H1 (cell line): ENCODE results near the gene TBC1D10A. TPM values are rescaled to one million over a fixed set of nuclear protein-coding genes. Genes with fewer than 3 reads are reported as not detected.

ENCODE experiments used
- CTCF ChIA-PET: fragments of 300-600 bp; sonication (Branson Sonifier 250); formaldehyde crosslinking; loops from one replicate; lab custom pipeline; 2021; ENCODE audit not compliant: partially characterized antibody; lab: Charles Lee
- POLR2A ChIA-PET: fragments of 300-600 bp; sonication (Branson Sonifier 250); formaldehyde crosslinking; loops from one replicate; lab custom pipeline; 2021; ENCODE audit warnings: inconsistent platforms; ENCODE audit not compliant: partially characterized antibody; lab: Charles Lee
- DNase-seq, 2 experiments: peaks; one replicate each; pipeline versions ENCODE4 v3.0.0 to v3.0.0-alpha.2; 2010 to 2022; ENCODE audit warnings: low spot score in 2 of 2, low read depth in 1 of 2, mixed read lengths in 1 of 2
- FAIRE-seq: peaks from 2 replicates; lab custom pipeline; 2011; peaks lifted over from hg19 to GRCh38; lab: Jason Lieb, UNC
- H2AFZ ChIP-seq: 2 replicates; pipeline ENCODE4 v1.8.1; 2012; ENCODE audit warnings: low read length, inconsistent platforms
- H2AK5ac ChIP-seq: 2 replicates; pipeline ENCODE4 v1.6.1; 2013; ENCODE audit warnings: low read depth, low read length
- H2BK120ac ChIP-seq: replicated peaks from 2 replicates; pipeline ENCODE3; 2013; ENCODE audit warnings: low read depth, low read length, inconsistent platforms
- H2BK12ac ChIP-seq: 2 replicates; pipeline ENCODE4 v1.6.1; 2013; ENCODE audit warnings: low read depth, low read length
- H2BK15ac ChIP-seq: 2 replicates; pipeline ENCODE4 v1.6.1; 2013; ENCODE audit warnings: low read length
- H2BK20ac ChIP-seq: 2 replicates; pipeline ENCODE4 v1.6.1; 2013; ENCODE audit warnings: low read length
- H2BK5ac ChIP-seq: 2 replicates; pipeline ENCODE4 v1.6.1; 2013; ENCODE audit warnings: low read depth, low read length
- H3K14ac ChIP-seq: 2 replicates; pipeline ENCODE4 v1.6.1; 2013; ENCODE audit warnings: inconsistent platforms; ENCODE audit not compliant: insufficient read length
- H3K18ac ChIP-seq: 2 replicates; pipeline ENCODE4 v1.6.1; 2013; ENCODE audit warnings: low read length; ENCODE audit errors: extremely low read depth
- H3K23ac ChIP-seq: 2 replicates; pipeline ENCODE4 v1.6.1; 2013; ENCODE audit warnings: inconsistent platforms; ENCODE audit not compliant: insufficient read length
- H3K23me2 ChIP-seq: 2 replicates; pipeline ENCODE4 v1.6.1; 2013; ENCODE audit warnings: low read depth, low read length
- H3K27ac ChIP-seq: 2 replicates; pipeline ENCODE4 v1.6.1; 2011; ENCODE audit warnings: low read depth, low read length, inconsistent platforms
- H3K27me3 ChIP-seq, 4 experiments: replicated peaks in 1 of 4; 1 replicate in 1 of 4; 2 replicates in 3 of 4; pipeline versions ENCODE4 v1.6.1 to v1.8.1; 2011 to 2013; ENCODE audit warnings: low read length in 3 of 4, mild to moderate bottlenecking in 3 of 4, inconsistent platforms in 2 of 4, mixed read lengths in 2 of 4, moderate library complexity in 1 of 4; ENCODE audit not compliant: control insufficient read depth in 3 of 4, insufficient read depth in 3 of 4; ENCODE audit errors: extremely low read depth in 1 of 4
- H3K36me3 ChIP-seq, 4 experiments: 2 replicates each; pipeline versions ENCODE4 v1.6.1 to v1.8.1; 2011 to 2013; ENCODE audit warnings: mild to moderate bottlenecking in 4 of 4, low read length in 3 of 4, moderate library complexity in 2 of 4, control low read depth in 1 of 4, inconsistent platforms in 1 of 4; ENCODE audit not compliant: insufficient read depth in 4 of 4, control insufficient read depth in 2 of 4
- H3K4ac ChIP-seq: replicated peaks from 2 replicates; pipeline ENCODE3; 2013; ENCODE audit warnings: low read length, low read depth, mixed read lengths, inconsistent platforms; ENCODE audit not compliant: insufficient read length
- H3K4me1 ChIP-seq, 4 experiments: replicated peaks in 1 of 4; 1 replicate in 1 of 4; 2 replicates in 3 of 4; pipeline versions ENCODE4 v1.6.1 to v1.8.1; 2011 to 2013; ENCODE audit warnings: low read length in 3 of 4, inconsistent platforms in 2 of 4, mixed read lengths in 1 of 4; ENCODE audit not compliant: insufficient read depth in 4 of 4, control insufficient read depth in 3 of 4
- H3K4me2 ChIP-seq, 2 experiments: 2 replicates each; pipeline versions ENCODE4 v1.6.1 to v1.8.1; 2011 to 2013; ENCODE audit warnings: low read depth in 2 of 2, low read length in 2 of 2, control low read depth in 1 of 2, inconsistent platforms in 1 of 2, mild to moderate bottlenecking in 1 of 2; ENCODE audit not compliant: insufficient read depth in 1 of 2
- H3K4me3 ChIP-seq, 4 experiments: fragments of 200-600, 300-600 bp in 1 of 4; sonication (generic), shearing (Covaris generic), sonication (Bioruptor Twin) in 1 of 4; 2 replicates each; pipeline versions ENCODE4 v1.5.1 to v1.8.1; 2011 to 2016; ENCODE audit warnings: low read length in 4 of 4, low read depth in 3 of 4, control low read depth in 2 of 4, inconsistent platforms in 2 of 4, mild to moderate bottlenecking in 2 of 4, mixed read lengths in 1 of 4, moderate library complexity in 1 of 4; ENCODE audit not compliant: insufficient read depth in 2 of 4; ENCODE audit errors: extremely low read depth in 1 of 4
- H3K56ac ChIP-seq: replicated peaks from 2 replicates; pipeline ENCODE3; 2013; ENCODE audit warnings: low read depth, mild to moderate bottlenecking, mixed read lengths, low read length, inconsistent platforms; ENCODE audit not compliant: insufficient read length
- H3K79me1 ChIP-seq: 2 replicates; pipeline ENCODE4 v1.6.1; 2013; ENCODE audit warnings: low read depth, low read length, control low read depth
- H3K79me2 ChIP-seq, 2 experiments: 2 replicates each; pipeline versions ENCODE4 v1.6.1 to v1.8.1; 2012 to 2013; ENCODE audit warnings: low read length in 2 of 2, mild to moderate bottlenecking in 2 of 2, inconsistent platforms in 1 of 2; ENCODE audit not compliant: insufficient read depth in 2 of 2, control insufficient read depth in 1 of 2
- H3K9ac ChIP-seq, 4 experiments: replicated peaks in 1 of 4; 1 replicate in 1 of 4; 2 replicates in 3 of 4; pipeline versions ENCODE4 v1.6.1 to v1.8.1; 2011 to 2013; ENCODE audit warnings: low read depth in 3 of 4, low read length in 3 of 4, control low read depth in 2 of 4, mild to moderate bottlenecking in 2 of 4, moderate library complexity in 2 of 4, inconsistent platforms in 1 of 4; ENCODE audit errors: extremely low read depth in 1 of 4
- H3K9me3 ChIP-seq, 2 experiments: 2 replicates each; pipeline versions ENCODE4 v1.6.1 to v1.8.1; 2012 to 2013; ENCODE audit warnings: mild to moderate bottlenecking in 2 of 2, moderate library complexity in 2 of 2, control low read depth in 1 of 2, inconsistent platforms in 1 of 2, low read depth in 1 of 2, low read length in 1 of 2, mixed read lengths in 1 of 2; ENCODE audit not compliant: insufficient read depth in 2 of 2
- H4K20me1 ChIP-seq, 2 experiments: replicated peaks in 1 of 2; 2 replicates each; pipeline versions ENCODE3 to v1.8.1; 2011 to 2013; ENCODE audit warnings: inconsistent platforms in 2 of 2, low read length in 2 of 2, mild to moderate bottlenecking in 1 of 2; ENCODE audit not compliant: insufficient read depth in 2 of 2, control insufficient read depth in 1 of 2
- H4K5ac ChIP-seq: 2 replicates; pipeline ENCODE4 v1.6.1; 2013; ENCODE audit warnings: low read length, low read depth, mixed read lengths, inconsistent platforms; ENCODE audit not compliant: insufficient read length
- H4K8ac ChIP-seq: 2 replicates; pipeline ENCODE4 v1.8.0; 2013; ENCODE audit warnings: mild to moderate bottlenecking, moderate library complexity, low read length, inconsistent platforms; ENCODE audit not compliant: insufficient read depth; ENCODE audit errors: extremely low read depth
- H4K91ac ChIP-seq: replicated peaks from 2 replicates; pipeline ENCODE3; 2013; ENCODE audit warnings: low read length, mixed read lengths, inconsistent platforms; ENCODE audit not compliant: insufficient read length
- BACH1 ChIP-seq: IDR thresholded peaks from 2 replicates; pipeline ENCODE4 v1.6.1; 2012; ENCODE audit warnings: low read length, improper control_type of control experiment
- BCL11A ChIP-seq, 2 experiments: IDR thresholded peaks; one replicate each; pipeline ENCODE4 v1.6.1; 2011; ENCODE audit warnings: low read depth in 2 of 2, low read length in 2 of 2, mild to moderate bottlenecking in 2 of 2
- GABPA ChIP-seq: IDR thresholded peaks from 2 replicates; pipeline ENCODE4 v1.6.1; 2011; ENCODE audit warnings: mild to moderate bottlenecking, low read length, moderate library complexity, borderline replicate concordance; ENCODE audit not compliant: insufficient read depth
- GTF2F1 ChIP-seq: IDR thresholded peaks from 2 replicates; pipeline ENCODE4 v1.6.1; 2012; ENCODE audit warnings: low read depth, low read length, improper control_type of control experiment, borderline replicate concordance
- KDM1A ChIP-seq: fragments of 200-600, 300-600 bp; sonication (generic); IDR thresholded peaks from 2 replicates; pipeline ENCODE4 v1.7.1; 2016; ENCODE audit warnings: mild to moderate bottlenecking, low read length, borderline replicate concordance
- KDM4A ChIP-seq: IDR thresholded peaks from one replicate; pipeline ENCODE4 v1.7.1; 2012; ENCODE audit warnings: low read depth, mild to moderate bottlenecking, moderate library complexity, low read length, inconsistent platforms; ENCODE audit not compliant: severe bottlenecking
- SAP30 ChIP-seq: fragments of 300-600 bp; sonication (generic); IDR thresholded peaks from 2 replicates; pipeline ENCODE4 v1.7.1; 2012; ENCODE audit warnings: low read length, moderate library complexity, mild to moderate bottlenecking, inconsistent platforms; ENCODE audit not compliant: insufficient read depth, insufficient replicate concordance
- SIN3A ChIP-seq, 2 experiments: IDR thresholded peaks in 1 of 2; conservative IDR thresholded peaks in 1 of 2; 2 replicates each; pipeline ENCODE4 v1.6.1; 2011 to 2012; ENCODE audit warnings: low read length in 2 of 2, improper control_type of control experiment in 1 of 2, low read depth in 1 of 2, mild to moderate bottlenecking in 1 of 2
- SIX5 ChIP-seq: IDR thresholded peaks from 2 replicates; pipeline ENCODE4 v1.6.1; 2011; ENCODE audit warnings: mild to moderate bottlenecking, low read depth, low read length
- SP4 ChIP-seq: IDR thresholded peaks from 2 replicates; pipeline ENCODE4 v1.6.1; 2012; ENCODE audit warnings: low read length, inconsistent platforms
- ZNF274 ChIP-seq: IDR thresholded peaks from 2 replicates; pipeline ENCODE4 v1.7.0; 2012; ENCODE audit warnings: low read length, borderline replicate concordance; ENCODE audit errors: extremely low read depth
- WGBS, 2 experiments: shearing (Covaris generic) in 1 of 2; methylation state at CpG; one replicate each; pipeline versions ENCODE4 v1.1.6 to v1.1.7; 2013 to 2015; ENCODE audit warnings: low lambda C conversion rate in 2 of 2, mixed read lengths in 2 of 2, inconsistent platforms in 1 of 2, low coverage in 1 of 2, missing lambda C conversion rate in 1 of 2; ENCODE audit not compliant: insufficient replicate concordance in 2 of 2, insufficient coverage in 1 of 2, insufficient read length in 1 of 2; ENCODE audit errors: extremely low coverage in 1 of 2, missing lambda C conversion rate in 1 of 2; 5-methylcytosine and 5-hydroxymethylcytosine counted together
- polyA plus RNA-seq, 7 experiments: library from polyadenylated mRNA; depleted of rRNA in 3 of 7; stranded (reverse) in 5 of 7; unstranded in 2 of 7; fragments of >200 nt in 5 of 7; fragments of 200-250 nt in 2 of 7; gene quantifications; 1 replicate in 5 of 7; 2 replicates in 1 of 7; 4 replicates in 1 of 7; pipeline versions ENCODE4 v1.2.1 to v1.2.3, GENCODE V29; 2011 to 2013; ENCODE audit warnings: missing spikeins in 2 of 7, mixed read lengths in 2 of 7
- total RNA-seq: library from RNA; stranded (reverse); fragmentation: NEBNext Ultra II Directional; extraction: Animal tissue kit (Norgen Biotek cat#: 25700); gene quantifications from 2 replicates; pipeline ENCODE4 v1.2.1, GENCODE V29; 2021

The TBC1D10A gene
- total and polyA plus RNA-seq, 2 of the 8 experiments (the other 6 are each of a cell fraction or from before 2014, with no cell fraction given) = 5.4 to 7.0 TPM

- no peak overlapping the region for H2AK5ac ChIP-seq
- H3K79me1 ChIP-seq = no peaks in the 10 kb centered on the region
- no peak overlapping the region for H3K4ac ChIP-seq
- ChIA-PET CTCF (interaction anchor here (0.9 to 5.3 kb wide), 7 partner anchors 10 to 91 kb away, joined by 3 to 35 read pairs (median 6); partner anchors contain the start of genes CASTOR1 and TBC1D10A), POLR2A (interaction anchor here (1.1 to 1.2 kb wide), 4 partner anchors 11 to 119 kb away, joined by 3 to 4 read pairs (median 3); partner anchors contain the start of genes CASTOR1 and SEC14L2)
- H3K27me3 ChIP-seq = no peaks in the 10 kb centered on the region; a peak in 1 of 7 replicates
- peak overlapping the region; percentile 62; the same call in 1 of the 2 replicates for H3K18ac ChIP-seq
- peaks cover 0 to 10% (median 3%) of the 10 kb centered on the region in 4 experiments; a peak in 3 of 7 replicates for H3K4me1 ChIP-seq
- DNase-seq (no peak), FAIRE-seq (no peak)
- H2BK12ac ChIP-seq = peak overlapping the region; percentile 29; the same call in 1 of the 2 replicates
- H3K14ac ChIP-seq = no peak overlapping the region
- no peaks in the 10 kb centered on the region for H4K20me1 ChIP-seq
- no peak overlapping the region for H2BK120ac ChIP-seq
- H2BK20ac ChIP-seq = no peak overlapping the region; the same call in 1 of the 2 replicates
- no peak overlapping the region for H3K23ac ChIP-seq
- H4K8ac ChIP-seq = no peak overlapping the region
- H2AFZ ChIP-seq = no peak overlapping the region
- 86% methylated on average over 14 of the region's 14 CpGs; no CpG with 5 or more reads in 1 of the 2 experiments for WGBS, 2 experiments
- no peaks in the 10 kb centered on the region for H3K9me3 ChIP-seq
- H2BK5ac ChIP-seq = peak overlapping the region; percentile 80; the same call in 1 of the 2 replicates
- H3K4me2 ChIP-seq = peak overlapping the region; percentile 13 to 37; a peak in 1 of 4 replicates
- H2BK15ac ChIP-seq = no peak overlapping the region; the same call in 1 of the 2 replicates
- H3K9ac ChIP-seq = no peak overlapping the region
- H3K56ac ChIP-seq = no peak overlapping the region
- H3K36me3 ChIP-seq = no peaks in the 10 kb centered on the region
- H3K79me2 ChIP-seq = no peaks in the 10 kb centered on the region
- H3K4me3 ChIP-seq = no peak overlapping the region
- H4K5ac ChIP-seq = no peak overlapping the region
- H4K91ac ChIP-seq = peak overlapping the region; percentile 79
- H3K23me2 ChIP-seq = no peaks in the 10 kb centered on the region; the same call in 1 of the 2 replicates
- H3K27ac ChIP-seq = no peak overlapping the region
- TF ChIP-seq GABPA (no peak), BCL11A (IDR thresholded peaks at IDR 0.05; ENCODE audit: low read depth in 2 of 2, low read length in 2 of 2) (no peak), SP4 (no peak), KDM4A (no peak), GTF2F1 (no peak), ZNF274 (no peak), BACH1 (no peak), SAP30 (no peak), SIN3A (conservative IDR thresholded peaks at IDR 0.05 in 1 of 2, IDR thresholded peaks at IDR 0.05 in 1 of 2; ENCODE audit: low read depth in 1 of 2, low read length in 2 of 2) (no peak), KDM1A (no peak), SIX5 (no peak)
These were observed 49.0 kb downstream of the TBC1D10A start for GRCh38 chr22:30277547-30278344.
